ENCODE data around the gene BCKDK.

Gene BCKDK

DNA sequence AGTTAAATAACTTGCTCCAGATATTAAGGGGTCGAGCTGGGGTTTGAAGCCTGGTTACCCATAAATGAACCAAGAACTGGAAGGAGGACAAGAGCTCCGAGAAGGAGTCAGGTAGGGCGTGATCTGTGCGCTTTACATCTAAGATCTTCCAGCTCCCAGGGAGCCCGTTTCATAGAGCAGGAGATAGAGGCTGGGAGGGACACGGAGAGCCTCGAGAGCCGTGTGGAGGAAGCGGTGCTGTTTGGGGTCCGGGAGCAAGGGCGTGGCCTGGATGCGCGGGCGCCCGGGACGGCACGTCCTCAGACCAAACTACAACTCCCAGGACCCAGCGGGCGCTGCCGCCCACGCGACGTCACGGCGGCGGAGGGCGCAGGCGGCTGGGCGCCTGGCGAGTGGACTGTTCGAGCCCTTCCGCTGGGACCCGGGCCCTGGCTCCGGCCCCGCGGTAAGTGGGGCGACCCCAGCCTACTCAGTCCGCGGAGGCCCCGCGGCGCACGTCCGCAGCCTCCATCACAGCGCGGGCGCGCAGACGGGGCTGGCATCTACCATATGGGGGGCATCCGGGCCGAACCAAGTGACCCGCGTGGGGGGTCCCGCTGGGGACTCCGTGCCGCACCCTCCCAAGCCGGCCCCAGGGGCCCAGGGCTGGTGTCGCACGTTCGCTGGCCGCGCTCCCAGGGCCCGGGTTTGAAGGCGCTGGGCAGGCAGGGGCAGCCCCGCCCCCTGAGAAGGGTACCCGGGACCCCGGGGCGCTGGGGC lies at the start of gene BCKDK (continued):
- no peak for TF ChIP-seq ZNF776 (tag by site-specific recombination; IDR thresholded peaks at IDR 0.05; ENCODE audit: borderline replicate concordance)
- TF ChIP-seq, protein P1, sequence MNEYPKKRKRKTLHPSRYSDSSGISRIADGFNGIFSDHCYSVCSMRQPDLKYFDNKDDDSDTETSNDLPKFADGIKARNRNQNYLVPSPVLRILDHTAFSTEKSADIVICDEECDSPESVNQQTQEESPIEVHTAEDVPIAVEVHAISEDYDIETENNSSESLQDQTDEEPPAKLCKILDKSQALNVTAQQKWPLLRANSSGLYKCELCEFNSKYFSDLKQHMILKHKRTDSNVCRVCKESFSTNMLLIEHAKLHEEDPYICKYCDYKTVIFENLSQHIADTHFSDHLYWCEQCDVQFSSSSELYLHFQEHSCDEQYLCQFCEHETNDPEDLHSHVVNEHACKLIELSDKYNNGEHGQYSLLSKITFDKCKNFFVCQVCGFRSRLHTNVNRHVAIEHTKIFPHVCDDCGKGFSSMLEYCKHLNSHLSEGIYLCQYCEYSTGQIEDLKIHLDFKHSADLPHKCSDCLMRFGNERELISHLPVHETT (tag by site-specific recombination; IDR thresholded peaks at IDR 0.05) = no peak
- TF ChIP-seq, protein P2, sequence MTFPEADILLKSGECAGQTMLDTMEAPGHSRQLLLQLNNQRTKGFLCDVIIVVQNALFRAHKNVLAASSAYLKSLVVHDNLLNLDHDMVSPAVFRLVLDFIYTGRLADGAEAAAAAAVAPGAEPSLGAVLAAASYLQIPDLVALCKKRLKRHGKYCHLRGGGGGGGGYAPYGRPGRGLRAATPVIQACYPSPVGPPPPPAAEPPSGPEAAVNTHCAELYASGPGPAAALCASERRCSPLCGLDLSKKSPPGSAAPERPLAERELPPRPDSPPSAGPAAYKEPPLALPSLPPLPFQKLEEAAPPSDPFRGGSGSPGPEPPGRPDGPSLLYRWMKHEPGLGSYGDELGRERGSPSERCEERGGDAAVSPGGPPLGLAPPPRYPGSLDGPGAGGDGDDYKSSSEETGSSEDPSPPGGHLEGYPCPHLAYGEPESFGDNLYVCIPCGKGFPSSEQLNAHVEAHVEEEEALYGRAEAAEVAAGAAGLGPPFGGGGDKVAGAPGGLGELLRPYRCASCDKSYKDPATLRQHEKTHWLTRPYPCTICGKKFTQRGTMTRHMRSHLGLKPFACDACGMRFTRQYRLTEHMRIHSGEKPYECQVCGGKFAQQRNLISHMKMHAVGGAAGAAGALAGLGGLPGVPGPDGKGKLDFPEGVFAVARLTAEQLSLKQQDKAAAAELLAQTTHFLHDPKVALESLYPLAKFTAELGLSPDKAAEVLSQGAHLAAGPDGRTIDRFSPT (tag by site-specific recombination; IDR thresholded peaks at IDR 0.05) = peak; percentile 55; the same call in 1 of the 2 replicates
- TF ChIP-seq, protein P3, sequence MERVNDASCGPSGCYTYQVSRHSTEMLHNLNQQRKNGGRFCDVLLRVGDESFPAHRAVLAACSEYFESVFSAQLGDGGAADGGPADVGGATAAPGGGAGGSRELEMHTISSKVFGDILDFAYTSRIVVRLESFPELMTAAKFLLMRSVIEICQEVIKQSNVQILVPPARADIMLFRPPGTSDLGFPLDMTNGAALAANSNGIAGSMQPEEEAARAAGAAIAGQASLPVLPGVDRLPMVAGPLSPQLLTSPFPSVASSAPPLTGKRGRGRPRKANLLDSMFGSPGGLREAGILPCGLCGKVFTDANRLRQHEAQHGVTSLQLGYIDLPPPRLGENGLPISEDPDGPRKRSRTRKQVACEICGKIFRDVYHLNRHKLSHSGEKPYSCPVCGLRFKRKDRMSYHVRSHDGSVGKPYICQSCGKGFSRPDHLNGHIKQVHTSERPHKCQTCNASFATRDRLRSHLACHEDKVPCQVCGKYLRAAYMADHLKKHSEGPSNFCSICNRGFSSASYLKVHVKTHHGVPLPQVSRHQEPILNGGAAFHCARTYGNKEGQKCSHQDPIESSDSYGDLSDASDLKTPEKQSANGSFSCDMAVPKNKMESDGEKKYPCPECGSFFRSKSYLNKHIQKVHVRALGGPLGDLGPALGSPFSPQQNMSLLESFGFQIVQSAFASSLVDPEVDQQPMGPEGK (tag by site-specific recombination; IDR thresholded peaks at IDR 0.05) = peak; percentile 53
- no peak for TF ChIP-seq ZNF19 (tag by site-specific recombination; IDR thresholded peaks at IDR 0.05; ENCODE audit: low read depth)
- TF ChIP-seq, protein P4, sequence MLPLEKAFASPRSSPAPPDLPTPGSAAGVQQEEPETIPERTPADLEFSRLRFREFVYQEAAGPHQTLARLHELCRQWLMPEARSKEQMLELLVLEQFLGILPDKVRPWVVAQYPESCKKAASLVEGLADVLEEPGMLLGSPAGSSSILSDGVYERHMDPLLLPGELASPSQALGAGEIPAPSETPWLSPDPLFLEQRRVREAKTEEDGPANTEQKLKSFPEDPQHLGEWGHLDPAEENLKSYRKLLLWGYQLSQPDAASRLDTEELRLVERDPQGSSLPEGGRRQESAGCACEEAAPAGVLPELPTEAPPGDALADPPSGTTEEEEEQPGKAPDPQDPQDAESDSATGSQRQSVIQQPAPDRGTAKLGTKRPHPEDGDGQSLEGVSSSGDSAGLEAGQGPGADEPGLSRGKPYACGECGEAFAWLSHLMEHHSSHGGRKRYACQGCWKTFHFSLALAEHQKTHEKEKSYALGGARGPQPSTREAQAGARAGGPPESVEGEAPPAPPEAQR (tag by site-specific recombination; IDR thresholded peaks at IDR 0.05) = no peak
- TF ChIP-seq ZNF664 (tag by site-specific recombination; IDR thresholded peaks at IDR 0.05) = no peak
- no peak for TF ChIP-seq ZNF501 (tag by site-specific recombination; IDR thresholded peaks at IDR 0.05)
- no peak for TF ChIP-seq ZNF521 (tag by site-specific recombination; IDR thresholded peaks at IDR 0.05)
- no peak for TF ChIP-seq MEIS1 (CRISPR knock-in tag; IDR thresholded peaks at IDR 0.05; ENCODE audit: borderline replicate concordance)
- TF ChIP-seq, protein P5, sequence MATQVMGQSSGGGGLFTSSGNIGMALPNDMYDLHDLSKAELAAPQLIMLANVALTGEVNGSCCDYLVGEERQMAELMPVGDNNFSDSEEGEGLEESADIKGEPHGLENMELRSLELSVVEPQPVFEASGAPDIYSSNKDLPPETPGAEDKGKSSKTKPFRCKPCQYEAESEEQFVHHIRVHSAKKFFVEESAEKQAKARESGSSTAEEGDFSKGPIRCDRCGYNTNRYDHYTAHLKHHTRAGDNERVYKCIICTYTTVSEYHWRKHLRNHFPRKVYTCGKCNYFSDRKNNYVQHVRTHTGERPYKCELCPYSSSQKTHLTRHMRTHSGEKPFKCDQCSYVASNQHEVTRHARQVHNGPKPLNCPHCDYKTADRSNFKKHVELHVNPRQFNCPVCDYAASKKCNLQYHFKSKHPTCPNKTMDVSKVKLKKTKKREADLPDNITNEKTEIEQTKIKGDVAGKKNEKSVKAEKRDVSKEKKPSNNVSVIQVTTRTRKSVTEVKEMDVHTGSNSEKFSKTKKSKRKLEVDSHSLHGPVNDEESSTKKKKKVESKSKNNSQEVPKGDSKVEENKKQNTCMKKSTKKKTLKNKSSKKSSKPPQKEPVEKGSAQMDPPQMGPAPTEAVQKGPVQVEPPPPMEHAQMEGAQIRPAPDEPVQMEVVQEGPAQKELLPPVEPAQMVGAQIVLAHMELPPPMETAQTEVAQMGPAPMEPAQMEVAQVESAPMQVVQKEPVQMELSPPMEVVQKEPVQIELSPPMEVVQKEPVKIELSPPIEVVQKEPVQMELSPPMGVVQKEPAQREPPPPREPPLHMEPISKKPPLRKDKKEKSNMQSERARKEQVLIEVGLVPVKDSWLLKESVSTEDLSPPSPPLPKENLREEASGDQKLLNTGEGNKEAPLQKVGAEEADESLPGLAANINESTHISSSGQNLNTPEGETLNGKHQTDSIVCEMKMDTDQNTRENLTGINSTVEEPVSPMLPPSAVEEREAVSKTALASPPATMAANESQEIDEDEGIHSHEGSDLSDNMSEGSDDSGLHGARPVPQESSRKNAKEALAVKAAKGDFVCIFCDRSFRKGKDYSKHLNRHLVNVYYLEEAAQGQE (tag by site-specific recombination; IDR thresholded peaks at IDR 0.05) = no peak
- TF ChIP-seq ZXDB (tag by site-specific recombination; IDR thresholded peaks at IDR 0.05) = peak; percentile 53; the same call in 1 of the 2 replicates
- no peak for TF ChIP-seq ZNF670 (tag by site-specific recombination; IDR thresholded peaks at IDR 0.05; ENCODE audit: low read depth)
- no peak for TF ChIP-seq GFI1B (tag by site-specific recombination; IDR thresholded peaks at IDR 0.05)
- no peak for TF ChIP-seq SALL2 (tag by site-specific recombination; IDR thresholded peaks at IDR 0.05; ENCODE audit: borderline replicate concordance)
- no peak for TF ChIP-seq ZNF623 (tag by site-specific recombination; IDR thresholded peaks at IDR 0.05)
- TF ChIP-seq ZNF280D (tag by site-specific recombination; IDR thresholded peaks at IDR 0.05) = no peak
- TF ChIP-seq ZNF555 (tag by site-specific recombination; conservative IDR thresholded peaks at IDR 0.05) = no peak
- no peak for TF ChIP-seq IKZF3 (tag by site-specific recombination; IDR thresholded peaks at IDR 0.05)
- no peak for TF ChIP-seq BCL11A (tag by site-specific recombination; IDR thresholded peaks at IDR 0.05; ENCODE audit: low read depth)
- TF ChIP-seq ZNF558 (tag by site-specific recombination; IDR thresholded peaks at IDR 0.05) = no peak
- no peak for TF ChIP-seq SCRT2 (tag by site-specific recombination; IDR thresholded peaks at IDR 0.05)
- TF ChIP-seq, protein P6, sequence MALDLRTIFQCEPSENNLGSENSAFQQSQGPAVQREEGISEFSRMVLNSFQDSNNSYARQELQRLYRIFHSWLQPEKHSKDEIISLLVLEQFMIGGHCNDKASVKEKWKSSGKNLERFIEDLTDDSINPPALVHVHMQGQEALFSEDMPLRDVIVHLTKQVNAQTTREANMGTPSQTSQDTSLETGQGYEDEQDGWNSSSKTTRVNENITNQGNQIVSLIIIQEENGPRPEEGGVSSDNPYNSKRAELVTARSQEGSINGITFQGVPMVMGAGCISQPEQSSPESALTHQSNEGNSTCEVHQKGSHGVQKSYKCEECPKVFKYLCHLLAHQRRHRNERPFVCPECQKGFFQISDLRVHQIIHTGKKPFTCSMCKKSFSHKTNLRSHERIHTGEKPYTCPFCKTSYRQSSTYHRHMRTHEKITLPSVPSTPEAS (tag by site-specific recombination; IDR thresholded peaks at IDR 0.05) = no peak
- no peak for TF ChIP-seq ZNF621 (tag by site-specific recombination; IDR thresholded peaks at IDR 0.05)

Data from HEK293 (cell line).